HG02759 (cell line): ENCODE data around the gene SORCS2.

ENCODE experiments used
- ATAC-seq: cut with Tn5 transposase; IDR thresholded peaks from one replicate; pipeline ENCODE4 v1.9.1; 2021; ENCODE audit warnings: mild to moderate bottlenecking, moderate library complexity; ENCODE audit not compliant: unreplicated experiment

Gene SORCS2

GRCh38 chr4:7217039-7217438 lies 24.7 kb downstream of the SORCS2 start:
- ATAC-seq: no peak

- ATAC-seq: no peak
Measured at GRCh38 chr4:7217474-7218321, 25.4 kb downstream of the SORCS2 start.

GRCh38 chr4:7218686-7219085 lies 26.3 kb downstream of the SORCS2 start:
- no peak for ATAC-seq

- ATAC-seq: no peak
Measured at GRCh38 chr4:7222521-7222920, 30.2 kb downstream of the SORCS2 start.

- ATAC-seq: no peak
Measured at GRCh38 chr4:7223541-7223940, 31.2 kb downstream of the SORCS2 start.

- ATAC-seq: no peak
Measured at GRCh38 chr4:7224001-7224400, 31.7 kb downstream of the SORCS2 start.

- ATAC-seq: no peak
Measured at GRCh38 chr4:7224878-7225533, 32.7 kb downstream of the SORCS2 start.

- ATAC-seq: no peak
Measured at GRCh38 chr4:7226439-7226838, 34.1 kb downstream of the SORCS2 start.

GRCh38 chr4:7227008-7227407 lies 34.7 kb downstream of the SORCS2 start:
- no peak for ATAC-seq

GRCh38 chr4:7228734-7229133 lies 36.4 kb downstream of the SORCS2 start:
- no peak for ATAC-seq

GRCh38 chr4:7232061-7232650 lies 39.8 kb downstream of the SORCS2 start:
- no peak for ATAC-seq

- no peak for ATAC-seq
Measured at GRCh38 chr4:7233006-7233580, 40.8 kb downstream of the SORCS2 start.

GRCh38 chr4:7233601-7234000 lies 41.3 kb downstream of the SORCS2 start:
- no peak for ATAC-seq

- ATAC-seq: no peak
Measured at GRCh38 chr4:7234355-7235029, 42.2 kb downstream of the SORCS2 start.

GRCh38 chr4:7235030-7235380 lies 42.7 kb downstream of the SORCS2 start:
- ATAC-seq: no peak

GRCh38 chr4:7236847-7237246 lies 44.5 kb downstream of the SORCS2 start:
- no peak for ATAC-seq

- ATAC-seq: no peak
Measured at GRCh38 chr4:7237873-7238272, 45.5 kb downstream of the SORCS2 start.

- no peak for ATAC-seq
Measured at GRCh38 chr4:7238300-7238960, 46.1 kb downstream of the SORCS2 start.

- no peak for ATAC-seq
Measured at GRCh38 chr4:7239101-7239820, 46.9 kb downstream of the SORCS2 start.

- ATAC-seq: no peak
Measured at GRCh38 chr4:7239844-7240243, 47.5 kb downstream of the SORCS2 start.
